Gastrocnemius medialis (tissue), 4 donors: ENCODE data around the gene PXK.

Source experiments
- POLR2A ChIP-seq, 2 donors: fragments of 450-650 bp; IDR thresholded peaks; one replicate each; pipeline ENCODE4 v1.6.1; 2017; ENCODE audit warnings: antibody characterized with exemption in 2 of 2, mild to moderate bottlenecking in 2 of 2, moderate library complexity in 2 of 2
- TF ChIP-seq, protein P1 (sequence below), 5 experiments: fragments of 450-650 bp in 3 of 5; fragments of 200-600 bp in 2 of 5; sonication (generic) in 2 of 5; IDR thresholded peaks in 4 of 5; conservative IDR thresholded peaks in 1 of 5; 1 replicate in 4 of 5; 2 replicates in 1 of 5; pipeline ENCODE4 v1.5.1; 2016 to 2019; ENCODE audit warnings: antibody characterized with exemption in 5 of 5, mild to moderate bottlenecking in 3 of 5, moderate library complexity in 3 of 5

DNA sequence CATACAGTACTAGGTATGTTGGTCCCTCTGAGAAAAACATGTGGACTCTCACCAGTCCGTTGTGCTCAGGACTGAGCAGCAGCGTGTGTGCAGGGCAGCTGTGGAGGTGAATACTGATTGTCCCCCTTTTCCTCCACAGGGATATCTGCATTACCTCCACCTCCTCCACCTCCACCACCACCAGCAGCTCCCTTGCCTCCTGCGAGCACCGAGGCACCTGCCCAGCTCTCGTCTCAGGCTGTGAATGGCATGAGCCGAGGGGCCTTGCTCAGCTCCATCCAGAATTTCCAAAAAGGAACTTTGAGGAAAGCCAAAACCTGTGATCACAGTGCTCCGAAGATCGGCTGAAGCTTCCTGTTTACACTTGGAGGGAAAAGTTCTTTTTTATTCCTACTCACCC is 91.9 kb downstream of the PXK start:
- TF ChIP-seq, protein P1, sequence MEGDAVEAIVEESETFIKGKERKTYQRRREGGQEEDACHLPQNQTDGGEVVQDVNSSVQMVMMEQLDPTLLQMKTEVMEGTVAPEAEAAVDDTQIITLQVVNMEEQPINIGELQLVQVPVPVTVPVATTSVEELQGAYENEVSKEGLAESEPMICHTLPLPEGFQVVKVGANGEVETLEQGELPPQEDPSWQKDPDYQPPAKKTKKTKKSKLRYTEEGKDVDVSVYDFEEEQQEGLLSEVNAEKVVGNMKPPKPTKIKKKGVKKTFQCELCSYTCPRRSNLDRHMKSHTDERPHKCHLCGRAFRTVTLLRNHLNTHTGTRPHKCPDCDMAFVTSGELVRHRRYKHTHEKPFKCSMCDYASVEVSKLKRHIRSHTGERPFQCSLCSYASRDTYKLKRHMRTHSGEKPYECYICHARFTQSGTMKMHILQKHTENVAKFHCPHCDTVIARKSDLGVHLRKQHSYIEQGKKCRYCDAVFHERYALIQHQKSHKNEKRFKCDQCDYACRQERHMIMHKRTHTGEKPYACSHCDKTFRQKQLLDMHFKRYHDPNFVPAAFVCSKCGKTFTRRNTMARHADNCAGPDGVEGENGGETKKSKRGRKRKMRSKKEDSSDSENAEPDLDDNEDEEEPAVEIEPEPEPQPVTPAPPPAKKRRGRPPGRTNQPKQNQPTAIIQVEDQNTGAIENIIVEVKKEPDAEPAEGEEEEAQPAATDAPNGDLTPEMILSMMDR (IDR thresholded peaks at IDR 0.05 in 4 of 5, conservative IDR thresholded peaks at IDR 0.05 in 1 of 5): no peak
- no peak for TF ChIP-seq POLR2A (IDR thresholded peaks at IDR 0.05)
